Gastrocnemius medialis (tissue), 4 donors: ENCODE data around the gene IFNA7.
"Not testable (repeated sequence)": the region's sequence is repeated elsewhere in the genome, so short reads cannot be mapped to it uniquely, and the experiment has no call there.

Source experiments
- POLR2A ChIP-seq, 2 donors: fragments of 450-650 bp; IDR thresholded peaks; one replicate each; pipeline ENCODE4 v1.6.1; 2017; ENCODE audit warnings: antibody characterized with exemption in 2 of 2, mild to moderate bottlenecking in 2 of 2, moderate library complexity in 2 of 2
- TF ChIP-seq, protein P1 (sequence below), 5 experiments: fragments of 450-650 bp in 3 of 5; fragments of 200-600 bp in 2 of 5; sonication (generic) in 2 of 5; IDR thresholded peaks in 4 of 5; conservative IDR thresholded peaks in 1 of 5; 1 replicate in 4 of 5; 2 replicates in 1 of 5; pipeline ENCODE4 v1.5.1; 2016 to 2019; ENCODE audit warnings: antibody characterized with exemption in 5 of 5, mild to moderate bottlenecking in 3 of 5, moderate library complexity in 3 of 5

DNA sequence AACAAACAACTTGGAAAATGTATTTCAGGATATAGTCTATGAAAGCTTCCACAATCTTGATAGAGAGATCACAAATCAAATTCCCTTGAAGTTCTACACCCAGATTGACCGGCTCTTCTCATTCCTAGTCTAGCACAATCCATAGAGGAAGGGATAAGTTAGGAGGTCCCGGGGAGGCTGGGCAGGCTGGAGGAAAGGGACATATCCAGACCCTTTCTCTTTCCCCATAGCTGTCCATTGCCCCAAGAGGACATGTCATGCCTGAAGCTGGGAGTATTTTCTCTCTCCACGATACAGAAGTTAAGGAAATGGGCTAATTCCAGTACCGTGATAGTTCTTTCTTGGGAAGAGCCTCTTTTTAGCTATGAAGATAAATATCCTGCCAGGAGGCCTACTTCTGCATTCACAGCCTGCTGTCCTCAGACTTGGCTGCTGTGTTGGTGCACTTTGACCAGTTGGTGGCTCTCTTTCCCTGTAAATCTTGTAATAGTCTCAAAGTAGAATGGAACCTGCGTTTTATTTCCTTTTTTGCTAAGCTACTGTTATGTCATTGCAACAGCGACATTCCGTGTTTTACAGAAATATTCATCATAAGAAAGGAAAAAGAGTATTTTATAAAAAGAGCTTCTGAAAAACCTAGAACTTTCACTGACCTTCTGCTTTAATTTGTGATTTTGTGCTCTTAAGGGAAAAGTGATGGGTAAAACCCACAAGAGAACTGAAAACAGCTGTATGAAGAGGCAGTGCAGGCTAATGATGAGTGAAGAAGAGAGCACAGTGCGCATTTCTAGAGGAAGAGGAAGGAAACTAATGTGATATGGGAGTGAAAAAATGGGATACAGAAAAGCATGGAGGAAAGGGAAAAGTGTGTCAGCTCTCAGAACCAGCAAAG is 33.7 kb upstream of the IFNA7 start:
- TF ChIP-seq POLR2A (IDR thresholded peaks at IDR 0.05), result not testable (repeated sequence)
- TF ChIP-seq, protein P1, sequence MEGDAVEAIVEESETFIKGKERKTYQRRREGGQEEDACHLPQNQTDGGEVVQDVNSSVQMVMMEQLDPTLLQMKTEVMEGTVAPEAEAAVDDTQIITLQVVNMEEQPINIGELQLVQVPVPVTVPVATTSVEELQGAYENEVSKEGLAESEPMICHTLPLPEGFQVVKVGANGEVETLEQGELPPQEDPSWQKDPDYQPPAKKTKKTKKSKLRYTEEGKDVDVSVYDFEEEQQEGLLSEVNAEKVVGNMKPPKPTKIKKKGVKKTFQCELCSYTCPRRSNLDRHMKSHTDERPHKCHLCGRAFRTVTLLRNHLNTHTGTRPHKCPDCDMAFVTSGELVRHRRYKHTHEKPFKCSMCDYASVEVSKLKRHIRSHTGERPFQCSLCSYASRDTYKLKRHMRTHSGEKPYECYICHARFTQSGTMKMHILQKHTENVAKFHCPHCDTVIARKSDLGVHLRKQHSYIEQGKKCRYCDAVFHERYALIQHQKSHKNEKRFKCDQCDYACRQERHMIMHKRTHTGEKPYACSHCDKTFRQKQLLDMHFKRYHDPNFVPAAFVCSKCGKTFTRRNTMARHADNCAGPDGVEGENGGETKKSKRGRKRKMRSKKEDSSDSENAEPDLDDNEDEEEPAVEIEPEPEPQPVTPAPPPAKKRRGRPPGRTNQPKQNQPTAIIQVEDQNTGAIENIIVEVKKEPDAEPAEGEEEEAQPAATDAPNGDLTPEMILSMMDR (IDR thresholded peaks at IDR 0.05 in 4 of 5, conservative IDR thresholded peaks at IDR 0.05 in 1 of 5), result not testable (repeated sequence)
